CD14-positive monocyte (primary cell): ENCODE data around the gene CUBN. TPM values are rescaled to one million over a fixed set of nuclear protein-coding genes. Genes with fewer than 3 reads are reported as not detected.

ENCODE experiments used
- DNase-seq, 3 donors: peaks; one replicate each; pipeline ENCODE4 v3.0.0-alpha.2; 2011 to 2022
- H2AFZ ChIP-seq: 2 replicates; pipeline ENCODE4 v1.6.0; 2012; ENCODE audit warnings: mild to moderate bottlenecking, low read depth, low read length, inconsistent platforms; ENCODE audit not compliant: insufficient read depth, poor library complexity, severe bottlenecking
- H3K27ac ChIP-seq, 2 donors: 1 replicate in 1 of 2; 2 replicates in 1 of 2; pipeline ENCODE4 v1.5.1; 2012 to 2013; ENCODE audit warnings: low read length in 2 of 2, control low read depth in 1 of 2, inconsistent platforms in 1 of 2, low read depth in 1 of 2, mild to moderate bottlenecking in 1 of 2
- H3K27me3 ChIP-seq, 2 donors: one replicate each; pipeline versions ENCODE4 v1.6.0 to v1.6.1; 2011 to 2013; ENCODE audit warnings: low read length in 2 of 2; ENCODE audit not compliant: control insufficient read depth in 2 of 2, insufficient read depth in 2 of 2
- H3K36me3 ChIP-seq, 2 donors: replicated peaks in 1 of 2; 1 replicate in 1 of 2; 2 replicates in 1 of 2; pipeline versions ENCODE4 v1.5.1 to v1.6.1; 2012 to 2013; ENCODE audit warnings: low read length in 2 of 2, control low read depth in 1 of 2, inconsistent platforms in 1 of 2, mild to moderate bottlenecking in 1 of 2; ENCODE audit not compliant: insufficient read depth in 2 of 2, control insufficient read depth in 1 of 2
- H3K4me1 ChIP-seq, 2 donors: 1 replicate in 1 of 2; 2 replicates in 1 of 2; pipeline versions ENCODE4 v1.5.1 to v1.6.1; 2012 to 2013; ENCODE audit warnings: low read length in 2 of 2, control low read depth in 1 of 2, inconsistent platforms in 1 of 2, mild to moderate bottlenecking in 1 of 2, moderate library complexity in 1 of 2; ENCODE audit not compliant: insufficient read depth in 2 of 2, control insufficient read depth in 1 of 2
- H3K4me2 ChIP-seq: replicated peaks from 2 replicates; pipeline ENCODE3; 2012; ENCODE audit warnings: low read length, moderate library complexity, mild to moderate bottlenecking; ENCODE audit not compliant: poor library complexity, severe bottlenecking; ENCODE audit errors: extremely low read depth
- H3K4me3 ChIP-seq, 3 experiments: fragments of 200-600 bp in 1 of 3; sonication (generic) in 1 of 3; replicated peaks in 1 of 3; 1 replicate in 2 of 3; 2 replicates in 1 of 3; pipeline ENCODE4 v1.5.1; 2011 to 2013; ENCODE audit warnings: low read length in 3 of 3, mild to moderate bottlenecking in 3 of 3, control low read depth in 2 of 3, low read depth in 2 of 3, inconsistent platforms in 1 of 3, moderate library complexity in 1 of 3
- H3K79me2 ChIP-seq: 2 replicates; pipeline ENCODE4 v1.6.0; 2012; ENCODE audit warnings: mild to moderate bottlenecking, control low read depth, inconsistent platforms, low read length, moderate library complexity; ENCODE audit not compliant: insufficient read depth
- H3K9ac ChIP-seq: 2 replicates; pipeline ENCODE4 v1.6.0; 2017; ENCODE audit warnings: low read length, mild to moderate bottlenecking; ENCODE audit not compliant: insufficient read depth, poor library complexity, severe bottlenecking
- H3K9me3 ChIP-seq, 2 donors: replicated peaks in 1 of 2; 1 replicate in 1 of 2; 2 replicates in 1 of 2; pipeline versions ENCODE4 v1.5.1 to v1.6.1; 2012 to 2013; ENCODE audit warnings: low read length in 2 of 2, control low read depth in 1 of 2; ENCODE audit not compliant: control insufficient read depth in 1 of 2, insufficient read depth in 1 of 2
- H4K20me1 ChIP-seq: 2 replicates; pipeline ENCODE4 v1.6.0; 2012; ENCODE audit warnings: mild to moderate bottlenecking, low read length, control low read depth, moderate library complexity; ENCODE audit not compliant: insufficient read depth
- H3K27ac Mint-ChIP-seq, 7 donors: one replicate each; pipeline ENCODE4 v1.8.0; 2020; ENCODE audit warnings: mild to moderate bottlenecking in 7 of 7, mixed read lengths in 7 of 7, moderate library complexity in 6 of 7, inconsistent platforms in 2 of 7
- H3K27me3 Mint-ChIP-seq, 3 donors: one replicate each; pipeline ENCODE4 v1.8.0; 2021 to 2022; ENCODE audit warnings: low read depth in 3 of 3, mild to moderate bottlenecking in 3 of 3, mixed read lengths in 3 of 3, moderate library complexity in 3 of 3, inconsistent platforms in 1 of 3
- H3K36me3 Mint-ChIP-seq, 2 donors: one replicate each; pipeline ENCODE4 v1.8.0; 2020; ENCODE audit warnings: mixed read lengths in 2 of 2, inconsistent platforms in 1 of 2, mild to moderate bottlenecking in 1 of 2
- H3K4me1 Mint-ChIP-seq: one replicate; pipeline ENCODE4 v1.8.0; 2020; ENCODE audit warnings: mild to moderate bottlenecking, mixed read lengths
- H3K4me3 Mint-ChIP-seq, 2 donors: one replicate each; pipeline ENCODE4 v1.8.0; 2020; ENCODE audit warnings: mild to moderate bottlenecking in 2 of 2, mixed read lengths in 2 of 2, moderate library complexity in 1 of 2
- H3K9me3 Mint-ChIP-seq, 7 donors: one replicate each; pipeline ENCODE4 v1.8.0; 2020 to 2022; ENCODE audit warnings: mixed read lengths in 7 of 7, mild to moderate bottlenecking in 6 of 7, moderate library complexity in 6 of 7, inconsistent platforms in 2 of 7
- WGBS: methylation state at CpG from one replicate; pipeline ENCODE4 v1.1.5; 2013; ENCODE audit warnings: missing lambda C conversion rate; ENCODE audit not compliant: insufficient coverage; 5-methylcytosine and 5-hydroxymethylcytosine counted together
- intact Hi-C, 2 donors: fragments of 100-400 bp; cut with micrococcal nuclease; formaldehyde crosslinking; loops; one replicate each; pipeline versions ENCODE4 v1.15.0 to v1.15.1; 2023
- polyA plus RNA-seq, 3 donors: library from polyadenylated mRNA; depleted of rRNA in 1 of 3; unstranded in 2 of 3; stranded (reverse) in 1 of 3; fragments of 300-500 nt in 2 of 3; fragments of >200 nt in 1 of 3; fragmentation: Illumina TruSeq in 2 of 3; gene quantifications; 1 replicate in 2 of 3; 2 replicates in 1 of 3; pipeline ENCODE4 v1.2.3, GENCODE V29; 2012 to 2021
- TF ChIP-seq, protein P1 (sequence below): fragments of 200-600 bp; IDR thresholded peaks from one replicate; pipeline ENCODE4 v1.8.0; 2022; ENCODE audit warnings: antibody characterized with exemption, mild to moderate bottlenecking

The CUBN gene
- polyA plus RNA-seq, 3 donors, result 0.95 TPM; not detected in 2

DNA sequence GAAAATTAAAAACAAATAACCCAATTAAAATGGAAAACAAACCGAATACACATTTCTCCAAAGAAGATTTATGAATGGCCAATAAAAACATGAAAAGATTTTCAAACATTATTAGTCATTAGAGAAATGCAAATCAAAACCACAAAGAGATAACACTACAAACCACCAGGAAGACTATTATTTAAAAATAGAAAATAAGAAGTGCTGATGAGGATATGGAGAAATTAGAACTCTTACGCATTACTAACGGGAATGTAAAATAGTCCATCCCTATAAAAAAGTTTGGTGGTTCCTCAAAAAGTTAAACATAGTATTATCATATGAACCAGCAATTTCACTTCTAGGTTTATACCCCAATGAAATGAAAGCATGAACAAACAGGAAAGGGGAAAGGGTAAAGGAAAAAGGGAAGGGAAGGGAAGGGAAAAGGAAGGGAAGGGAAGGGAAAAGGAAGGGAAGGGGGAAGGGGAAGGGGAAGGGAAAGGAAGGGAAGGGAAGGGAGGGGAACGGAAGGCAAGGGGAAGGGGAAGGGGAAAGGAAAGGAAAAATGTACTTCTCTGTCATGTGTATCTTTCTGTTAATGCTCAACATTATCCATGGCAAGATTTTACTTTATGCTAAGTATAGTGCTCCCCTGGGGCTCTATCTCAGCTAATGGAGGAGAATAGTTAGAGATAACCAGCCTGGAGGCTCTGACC is 187.1 kb downstream of the CUBN start:
- Histone ChIP-seq H3K36me3 (no peaks in the 10 kb centered on the region), H2AFZ (no peak overlapping the region), H3K4me1 (peaks cover 7 to 20% of the 10 kb centered on the region in 2 donors), H4K20me1 (no peaks in the 10 kb centered on the region), H3K9me3 (no peaks in the 10 kb centered on the region), H3K4me2 (peak overlapping the region; percentile 4), H3K27me3 (no peaks in the 10 kb centered on the region), H3K27ac (no peak overlapping the region), H3K79me2 (no peaks in the 10 kb centered on the region), H3K4me3 (peak overlapping the region in 1 of 3 experiments; percentile 25), H3K9ac (no peak overlapping the region)
- Mint-ChIP-seq H3K4me3 (no peak overlapping the region), H3K36me3 (no peaks in the 10 kb centered on the region), H3K27me3 (peaks cover 1 to 2% (median 1%) of the 10 kb centered on the region in 3 donors), H3K4me1 (peaks cover 24% of the 10 kb centered on the region), H3K27ac (peak overlapping the region in 4 of 7 donors; percentile 13 to 45 (median 34)), H3K9me3 (peaks cover 0 to 1% (median 0%) of the 10 kb centered on the region in 7 donors)
- intact Hi-C loops, result no loop called here
- no CpG with 5 or more reads among the region's 4 CpGs for WGBS
- TF ChIP-seq, protein P1, sequence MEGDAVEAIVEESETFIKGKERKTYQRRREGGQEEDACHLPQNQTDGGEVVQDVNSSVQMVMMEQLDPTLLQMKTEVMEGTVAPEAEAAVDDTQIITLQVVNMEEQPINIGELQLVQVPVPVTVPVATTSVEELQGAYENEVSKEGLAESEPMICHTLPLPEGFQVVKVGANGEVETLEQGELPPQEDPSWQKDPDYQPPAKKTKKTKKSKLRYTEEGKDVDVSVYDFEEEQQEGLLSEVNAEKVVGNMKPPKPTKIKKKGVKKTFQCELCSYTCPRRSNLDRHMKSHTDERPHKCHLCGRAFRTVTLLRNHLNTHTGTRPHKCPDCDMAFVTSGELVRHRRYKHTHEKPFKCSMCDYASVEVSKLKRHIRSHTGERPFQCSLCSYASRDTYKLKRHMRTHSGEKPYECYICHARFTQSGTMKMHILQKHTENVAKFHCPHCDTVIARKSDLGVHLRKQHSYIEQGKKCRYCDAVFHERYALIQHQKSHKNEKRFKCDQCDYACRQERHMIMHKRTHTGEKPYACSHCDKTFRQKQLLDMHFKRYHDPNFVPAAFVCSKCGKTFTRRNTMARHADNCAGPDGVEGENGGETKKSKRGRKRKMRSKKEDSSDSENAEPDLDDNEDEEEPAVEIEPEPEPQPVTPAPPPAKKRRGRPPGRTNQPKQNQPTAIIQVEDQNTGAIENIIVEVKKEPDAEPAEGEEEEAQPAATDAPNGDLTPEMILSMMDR, result no peak
- DNase-seq, result peak in 2 of 3 donors; percentile 20 to 25

DNA sequence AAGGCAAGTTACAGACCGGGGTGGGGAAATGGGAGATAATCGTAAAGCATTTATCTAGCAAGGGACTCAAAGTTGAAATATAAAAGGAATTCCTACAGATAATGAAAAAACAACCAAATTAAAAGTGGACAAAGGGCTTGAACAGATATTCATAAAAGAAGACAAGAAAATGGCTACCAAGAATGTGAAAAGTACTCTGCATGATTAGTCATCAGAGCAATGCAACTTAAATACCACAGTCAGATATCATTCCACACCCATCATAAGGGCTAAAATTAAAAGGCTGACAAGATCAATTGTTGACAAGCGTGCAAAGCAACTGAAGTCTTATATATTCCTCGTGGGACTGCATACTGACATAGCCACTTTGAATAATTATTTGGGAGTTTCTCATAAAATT is 187.7 kb downstream of the CUBN start:
- H4K20me1 ChIP-seq, result no peaks in the 10 kb centered on the region
- H3K27me3 ChIP-seq, result no peaks in the 10 kb centered on the region
- no peaks in the 10 kb centered on the region for H3K36me3 ChIP-seq
- H3K4me1 ChIP-seq, result peaks cover 7 to 20% of the 10 kb centered on the region in 2 donors
- H3K36me3 Mint-ChIP-seq, result no peaks in the 10 kb centered on the region
- no peak overlapping the region for H3K27ac ChIP-seq
- no peak overlapping the region for H3K4me3 Mint-ChIP-seq
- DNase-seq, result peak in 1 of 3 donors; percentile 15
- H3K27ac Mint-ChIP-seq, result peak overlapping the region in 1 of 7 donors; percentile 76
- peaks cover 0 to 1% (median 0%) of the 10 kb centered on the region in 7 donors for H3K9me3 Mint-ChIP-seq
- H3K9ac ChIP-seq, result no peak overlapping the region
- H3K4me3 ChIP-seq, result no peak overlapping the region
- H3K9me3 ChIP-seq, result no peaks in the 10 kb centered on the region
- intact Hi-C loops, result no loop called here
- H3K27me3 Mint-ChIP-seq, result peaks cover 0 to 2% (median 1%) of the 10 kb centered on the region in 3 donors
- H3K79me2 ChIP-seq, result no peaks in the 10 kb centered on the region
- no CpG with 5 or more reads among the region's 4 CpGs for WGBS
- TF ChIP-seq, protein P1, result no peak
- peaks cover 24% of the 10 kb centered on the region for H3K4me1 Mint-ChIP-seq
- H2AFZ ChIP-seq, result no peak overlapping the region
- no peak overlapping the region for H3K4me2 ChIP-seq
